ENCODE data around the gene DDX31.

DDX31 gene

DNA sequence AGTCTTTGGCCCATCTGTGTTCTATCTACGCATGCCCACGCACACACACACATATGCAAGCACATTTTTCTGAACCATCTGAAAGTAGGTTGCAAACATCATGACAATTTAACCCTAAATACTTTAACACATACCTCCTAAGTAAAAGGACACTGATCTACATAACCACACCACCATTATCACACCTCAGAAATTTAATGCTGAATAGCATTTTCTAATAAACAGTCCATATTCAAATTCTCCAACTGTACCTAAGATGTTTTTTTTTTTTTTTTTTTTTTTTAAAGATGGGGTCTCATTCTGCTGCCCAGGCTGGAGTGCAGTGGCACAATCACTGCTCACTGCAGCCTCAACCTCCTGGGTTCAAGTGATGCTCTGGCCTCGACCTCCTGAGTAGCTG, 35.5 kb downstream of the DDX31 start:
- no peak overlapping the region for H3K4me3 ChIP-seq (ENCODE audit: low read length)
- no peak for TF ChIP-seq ZNF274 (IDR thresholded peaks at IDR 0.05; ENCODE audit: low read depth, low read length)

DNA sequence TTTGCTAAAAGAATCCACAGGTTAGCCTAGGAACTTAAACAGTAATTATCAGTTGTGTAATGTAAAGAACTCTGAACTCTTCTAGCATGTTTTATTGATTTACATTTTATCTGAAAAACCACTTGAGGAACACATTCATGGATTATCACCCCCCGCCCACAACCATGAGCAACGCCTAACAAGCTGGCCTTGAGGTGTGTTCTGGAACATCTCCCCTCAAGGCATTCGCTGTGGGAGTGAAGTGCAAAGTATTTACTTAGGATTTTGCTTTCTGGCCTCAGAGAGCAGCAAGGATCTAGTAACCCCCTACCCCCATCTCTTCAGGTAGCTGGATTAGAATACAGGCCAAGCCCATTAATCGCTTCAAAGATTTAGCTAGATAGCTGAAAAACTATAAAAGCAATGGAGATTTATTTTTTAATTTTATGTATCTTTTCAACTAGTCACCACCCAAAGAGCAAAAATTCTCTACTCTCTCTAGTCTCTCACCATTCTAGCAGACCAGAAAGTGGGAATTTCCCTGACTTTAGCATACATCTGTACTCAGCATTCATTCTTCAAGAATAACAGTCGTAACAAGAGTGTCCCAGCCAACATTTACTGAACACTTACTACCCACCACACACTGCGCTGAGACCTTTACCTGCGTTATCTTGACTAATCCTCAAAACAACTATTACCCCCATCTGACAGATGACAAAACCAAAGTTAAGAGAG, 37.2 kb downstream of the DDX31 start:
- TF ChIP-seq ZNF274 (IDR thresholded peaks at IDR 0.05; ENCODE audit: low read depth, low read length), result no peak
- H3K4me3 ChIP-seq (ENCODE audit: low read length), result no peak overlapping the region

DNA sequence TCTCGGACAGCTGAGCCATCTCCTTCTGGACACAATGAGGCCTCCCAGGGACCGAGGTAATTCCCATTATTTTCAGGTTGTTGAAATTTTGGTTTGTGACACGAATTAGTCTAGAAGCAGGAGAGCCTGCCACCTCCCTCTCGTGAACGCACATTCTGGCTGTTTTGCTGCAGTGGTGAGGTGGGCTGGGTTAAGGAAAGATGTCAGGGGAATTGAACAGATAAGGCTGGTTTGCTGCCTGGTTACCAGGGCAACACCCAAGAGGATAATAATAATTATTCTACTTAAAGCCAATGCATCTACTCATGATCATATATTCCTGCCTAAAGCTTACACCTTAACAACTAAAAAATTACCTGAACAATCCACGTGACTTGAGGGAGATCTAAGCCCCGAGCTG, 38.1 kb downstream of the DDX31 start:
- no peak for TF ChIP-seq ZNF274 (IDR thresholded peaks at IDR 0.05; ENCODE audit: low read depth, low read length)
- H3K4me3 ChIP-seq (ENCODE audit: low read length), result no peak overlapping the region

DNA sequence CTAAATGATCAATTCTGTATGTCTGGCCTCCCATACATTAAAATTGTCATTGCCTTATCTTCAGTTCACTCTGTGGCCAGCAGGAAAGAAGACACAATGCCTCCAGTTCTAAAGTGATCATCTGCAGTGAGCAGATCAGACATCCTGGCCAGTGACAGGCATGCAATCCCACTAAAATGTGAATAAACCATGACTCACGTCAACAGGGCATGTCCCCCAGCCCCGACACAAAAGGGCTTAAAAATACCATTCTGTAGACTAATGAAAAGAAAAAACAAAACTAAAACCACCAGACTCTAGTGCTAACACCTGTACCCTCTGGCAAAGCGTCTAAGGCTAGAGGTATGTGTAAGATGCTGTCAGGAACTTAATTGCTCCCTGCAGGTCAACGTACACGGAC, 38.5 kb downstream of the DDX31 start:
- no peak overlapping the region for H3K4me3 ChIP-seq (ENCODE audit: low read length)
- no peak for TF ChIP-seq ZNF274 (IDR thresholded peaks at IDR 0.05; ENCODE audit: low read depth, low read length)

DNA sequence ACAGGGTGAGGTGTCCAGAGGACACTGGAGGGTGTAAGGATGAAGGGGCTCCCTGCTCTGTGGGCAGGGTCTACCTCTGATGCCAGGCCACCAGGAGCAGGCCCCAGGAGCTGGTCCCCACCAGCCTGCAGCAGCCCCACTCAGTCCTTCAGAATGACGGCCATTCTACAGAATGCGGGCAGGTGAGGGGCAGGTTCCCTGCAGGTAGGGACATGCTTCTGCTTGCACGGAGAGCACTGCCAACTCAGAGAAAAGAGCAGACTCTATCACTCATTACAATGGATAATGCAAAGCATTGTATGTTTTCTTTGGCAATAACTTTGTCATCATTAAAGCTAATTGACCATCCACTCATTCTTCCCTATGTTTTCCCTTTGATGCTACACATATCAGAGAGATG, 39.0 kb downstream of the DDX31 start:
- H3K4me3 ChIP-seq (ENCODE audit: low read length), result no peak overlapping the region
- TF ChIP-seq ZNF274 (IDR thresholded peaks at IDR 0.05; ENCODE audit: low read depth, low read length), result no peak

DNA sequence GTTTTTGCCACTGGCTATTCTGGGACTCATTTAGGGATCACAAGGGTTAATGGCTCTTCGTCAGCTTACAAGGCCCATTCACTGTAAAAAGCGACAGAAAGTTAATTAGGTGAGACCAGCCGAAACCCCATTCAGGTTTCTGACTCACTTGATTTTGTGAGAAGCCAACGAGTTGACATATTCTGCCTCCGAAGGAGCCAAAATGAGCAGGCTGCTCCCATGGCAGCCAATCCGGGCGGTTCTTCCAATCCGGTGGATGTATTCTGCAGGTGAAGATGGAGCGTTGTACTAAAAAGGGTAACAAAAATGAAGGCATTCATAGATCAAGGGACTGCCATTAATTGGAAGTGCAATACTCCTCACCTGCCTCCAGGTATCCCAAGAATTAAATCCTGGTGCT, 39.7 kb downstream of the DDX31 start:
- TF ChIP-seq ZNF274 (IDR thresholded peaks at IDR 0.05; ENCODE audit: low read depth, low read length), result no peak
- no peak overlapping the region for H3K4me3 ChIP-seq (ENCODE audit: low read length)

DNA sequence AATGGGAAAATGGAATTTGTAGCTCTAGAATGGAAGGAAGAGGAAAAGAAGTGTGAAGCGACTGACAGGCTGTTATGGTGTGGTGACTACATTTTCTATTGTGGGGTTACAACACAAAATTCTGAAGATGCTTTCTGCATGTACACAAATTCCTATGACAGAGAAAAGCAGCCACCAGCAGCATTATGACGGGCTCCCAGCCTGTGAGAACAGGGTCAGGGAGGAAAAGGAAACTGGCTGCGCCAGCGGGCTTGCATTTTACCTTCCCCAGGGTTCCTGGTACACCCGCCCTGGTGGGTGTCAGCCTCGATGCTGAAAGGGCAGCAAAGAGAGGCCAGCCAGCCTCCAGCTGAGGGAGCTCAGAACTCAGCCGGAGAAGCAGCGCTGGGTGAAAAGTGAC, 41.0 kb downstream of the DDX31 start:
- no peak overlapping the region for H3K4me3 ChIP-seq (ENCODE audit: low read length)
- TF ChIP-seq ZNF274 (IDR thresholded peaks at IDR 0.05; ENCODE audit: low read depth, low read length), result no peak

DNA sequence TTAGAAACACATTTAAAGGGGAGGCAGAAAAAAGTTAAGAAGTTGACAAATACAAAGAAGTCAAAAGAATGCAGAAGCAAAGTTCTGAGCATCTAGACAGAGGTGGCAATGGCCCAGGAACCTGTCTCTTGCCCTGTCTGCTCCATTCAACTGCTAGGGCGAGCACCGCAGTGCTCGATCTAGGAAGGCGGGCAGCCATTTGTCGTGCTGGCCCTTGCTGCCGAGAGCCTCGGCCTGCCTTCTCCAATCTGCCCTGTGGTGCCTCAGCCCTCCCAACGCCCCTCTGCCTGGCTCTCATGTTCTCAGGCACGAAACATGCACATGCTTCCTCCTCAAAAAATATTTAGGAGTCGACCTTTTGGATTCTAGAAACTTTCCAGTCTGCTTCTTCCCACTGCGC, 42.2 kb downstream of the DDX31 start:
- no peak for TF ChIP-seq ZNF274 (IDR thresholded peaks at IDR 0.05; ENCODE audit: low read depth, low read length)
- H3K4me3 ChIP-seq (ENCODE audit: low read length), result no peak overlapping the region

DNA sequence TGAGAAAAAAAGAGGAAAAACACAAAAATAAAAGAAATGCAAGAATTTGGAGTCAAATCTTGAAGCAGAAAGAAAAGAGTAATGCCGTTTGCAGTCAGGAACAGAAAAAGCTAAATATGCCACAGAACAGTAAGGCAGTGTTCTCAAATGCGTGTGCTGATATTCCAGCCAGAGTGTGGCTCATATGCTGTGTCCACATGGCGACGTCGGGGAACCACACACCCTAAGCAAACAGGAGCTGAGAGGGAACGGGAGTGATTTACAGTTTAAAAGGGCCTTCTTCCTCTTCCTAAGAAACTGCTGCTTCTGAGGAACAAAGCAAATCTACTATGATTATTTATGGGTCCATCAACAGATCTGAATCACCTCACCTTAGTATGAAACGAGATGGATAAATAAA, 42.7 kb downstream of the DDX31 start:
- no peak overlapping the region for H3K4me3 ChIP-seq (ENCODE audit: low read length)
- no peak for TF ChIP-seq ZNF274 (IDR thresholded peaks at IDR 0.05; ENCODE audit: low read depth, low read length)

DNA sequence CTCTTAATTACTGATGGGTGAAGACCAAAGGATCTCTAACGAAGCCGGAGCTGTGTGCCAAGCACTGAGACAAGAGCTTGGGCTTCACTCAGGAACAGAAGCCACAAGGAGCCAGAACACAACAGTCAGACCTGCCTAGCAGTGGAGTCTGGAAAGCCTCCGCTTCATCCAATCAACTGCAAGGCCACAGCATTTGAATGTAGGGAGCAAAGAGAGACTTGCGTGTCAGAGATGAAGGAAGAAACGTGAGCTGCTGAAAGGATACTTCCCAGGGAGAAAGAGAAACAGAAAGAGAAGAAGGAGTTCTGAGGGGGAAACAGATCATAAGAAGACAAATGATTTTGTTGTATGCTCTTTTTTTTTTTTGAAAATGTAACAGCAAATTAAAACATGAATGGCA, 43.5 kb downstream of the DDX31 start:
- no peak for TF ChIP-seq ZNF274 (IDR thresholded peaks at IDR 0.05; ENCODE audit: low read depth, low read length)

DNA sequence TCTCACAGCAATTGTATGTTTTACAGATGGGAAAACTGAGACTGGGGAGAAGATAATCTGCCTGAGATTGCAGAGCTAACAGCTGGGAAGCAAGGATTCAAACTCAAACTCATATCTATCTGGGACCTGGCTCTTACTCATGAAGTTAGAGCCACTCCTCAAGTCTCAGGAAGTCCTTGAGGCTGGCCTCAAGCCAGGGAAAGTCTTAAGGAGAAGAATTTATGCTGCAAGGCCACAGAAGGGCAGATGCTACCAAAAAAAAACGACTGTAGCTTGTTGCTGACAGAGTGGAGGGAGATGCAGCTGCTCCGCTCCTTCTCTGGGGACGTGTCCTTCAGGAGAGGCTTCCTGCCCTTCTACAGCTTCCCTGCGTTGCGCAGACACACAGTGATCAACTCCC, 47.6 kb downstream of the DDX31 start:
- TF ChIP-seq ZNF274 (IDR thresholded peaks at IDR 0.05; ENCODE audit: low read depth, low read length), result no peak

More for the DNA sequence above, 43.5 kb downstream of the DDX31 start:
- no peak overlapping the region for H3K4me3 ChIP-seq (ENCODE audit: low read length)

DNA sequence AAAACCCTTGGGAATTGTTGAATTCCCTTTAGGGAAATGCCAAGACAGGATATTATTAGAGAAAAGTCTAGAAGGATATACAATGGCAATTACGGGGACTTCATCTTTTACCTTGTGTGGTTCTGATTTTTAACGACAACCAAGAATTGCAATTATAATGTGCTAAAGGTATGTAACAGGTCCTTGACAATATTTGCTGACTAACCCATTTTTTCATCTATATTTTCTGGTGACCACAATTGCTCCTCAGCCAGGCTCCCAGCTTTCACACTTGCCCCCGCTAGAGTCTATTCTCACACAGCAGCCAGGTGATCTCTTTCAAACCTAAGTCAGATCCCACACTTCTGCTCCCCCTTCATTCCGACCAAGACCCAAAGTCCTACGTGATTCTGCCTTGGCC, 53.1 kb downstream of the DDX31 start:
- no peak for TF ChIP-seq ZNF274 (IDR thresholded peaks at IDR 0.05; ENCODE audit: low read depth, low read length)

More for the DNA sequence above, 47.6 kb downstream of the DDX31 start:
- H3K4me3 ChIP-seq (ENCODE audit: low read length), result no peak overlapping the region

DNA sequence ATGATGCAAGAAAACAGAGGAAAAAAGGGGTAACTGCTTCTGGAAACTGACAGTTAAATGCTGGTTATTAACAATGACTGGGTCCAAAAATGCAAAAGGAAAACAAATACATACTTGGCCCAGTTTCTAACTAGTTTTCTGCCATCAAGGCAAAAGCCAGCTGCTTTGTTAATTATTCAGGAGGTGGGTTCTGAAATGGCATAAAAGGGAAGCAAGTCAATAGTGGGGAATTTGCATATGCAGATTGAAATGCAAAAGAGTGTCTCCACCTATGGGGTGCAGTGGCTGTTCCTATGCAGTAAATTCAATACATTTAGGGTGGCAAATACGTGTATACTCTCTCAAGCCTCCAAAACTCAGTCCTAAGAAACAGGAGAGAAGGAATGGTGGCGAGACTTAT, 54.0 kb downstream of the DDX31 start:
- TF ChIP-seq ZNF274 (IDR thresholded peaks at IDR 0.05; ENCODE audit: low read depth, low read length), result no peak
- H3K4me3 ChIP-seq (ENCODE audit: low read length), result no peak overlapping the region

More for the DNA sequence above, 53.1 kb downstream of the DDX31 start:
- no peak overlapping the region for H3K4me3 ChIP-seq (ENCODE audit: low read length)

DNA sequence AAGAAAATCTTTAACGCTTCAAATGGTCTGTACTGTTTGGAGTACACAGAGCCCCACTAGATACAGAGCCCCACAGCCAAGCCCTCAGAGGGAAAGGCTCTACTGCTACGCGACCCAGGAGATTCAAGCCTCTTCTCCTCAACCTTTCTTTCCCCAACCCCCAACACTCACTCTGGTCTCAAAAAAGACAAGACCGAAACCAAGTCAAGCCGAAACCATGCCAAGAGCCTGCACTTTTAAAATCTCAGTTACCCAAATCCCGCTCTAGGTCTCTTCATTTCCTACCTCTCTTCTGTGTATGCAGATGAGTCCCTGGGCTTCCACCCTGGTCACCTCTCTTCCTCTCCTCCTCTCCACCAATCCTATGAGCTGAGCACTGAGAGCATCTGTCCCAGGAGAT, 55.5 kb downstream of the DDX31 start:
- no peak overlapping the region for H3K4me3 ChIP-seq (ENCODE audit: low read length)
- TF ChIP-seq ZNF274 (IDR thresholded peaks at IDR 0.05; ENCODE audit: low read depth, low read length), result no peak

DNA sequence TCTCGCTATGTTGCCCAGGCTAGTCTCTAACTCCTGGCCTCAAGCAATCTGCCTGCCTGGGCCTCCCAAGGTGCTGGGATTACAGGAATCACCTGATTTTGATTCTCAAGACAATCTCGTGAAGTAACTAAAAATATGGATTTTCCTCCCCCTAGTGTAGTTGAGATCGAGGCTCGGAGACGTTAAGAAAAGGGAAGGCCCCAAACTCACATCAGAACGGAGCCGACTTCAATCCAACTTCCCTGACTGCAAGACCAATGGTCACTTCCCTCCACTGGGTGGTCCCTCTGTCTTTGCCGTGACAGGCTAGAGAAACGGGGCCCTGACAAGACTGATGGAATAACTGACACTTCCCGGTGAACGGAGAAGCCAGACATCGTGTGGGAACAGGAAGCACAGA, 59.1 kb downstream of the DDX31 start:
- no peak overlapping the region for H3K4me3 ChIP-seq (ENCODE audit: low read length)
- TF ChIP-seq ZNF274 (IDR thresholded peaks at IDR 0.05; ENCODE audit: low read depth, low read length), result no peak

DNA sequence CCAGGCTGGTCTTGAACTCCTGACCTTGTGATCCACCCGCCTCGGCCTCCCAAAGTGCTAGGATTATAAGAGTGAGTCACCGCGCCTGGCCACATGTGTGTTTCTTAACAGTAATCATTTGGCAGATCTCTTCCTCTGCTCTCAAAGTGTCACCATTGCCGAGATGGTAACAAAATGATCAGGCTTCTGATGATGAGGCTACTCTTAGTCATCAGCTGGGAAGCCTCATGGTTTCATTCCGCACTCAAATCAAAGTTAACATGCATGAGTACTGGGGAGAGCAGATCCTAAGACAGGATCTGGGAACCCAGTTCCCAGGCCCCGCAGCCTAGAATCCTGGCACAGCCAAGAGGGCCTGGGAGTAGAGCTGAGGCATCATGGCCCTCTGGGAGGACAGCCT, 60.0 kb downstream of the DDX31 start:
- no peak for TF ChIP-seq ZNF274 (IDR thresholded peaks at IDR 0.05; ENCODE audit: low read depth, low read length)
- H3K4me3 ChIP-seq (ENCODE audit: low read length), result no peak overlapping the region

Measured in GM08714 (cell line).